K562 (cell line): Measurements from ENCODE around the gene RCOR1. TPM values are rescaled to one million over a fixed set of nuclear protein-coding genes. Genes with fewer than 3 reads are reported as not detected.

Experiments used
- ATAC-seq: fragments of 200-7000 bp; cut with Tn5 transposase; 3 replicates; pipeline ENCODE4 v1.9.1; 2020; ENCODE audit warnings: moderate library complexity
- BruUV-seq: library from RNA; stranded (reverse); fragments of 400-500 nt; replicated peaks from 2 replicates; lab custom pipeline; 2021; lab: Mats Ljungman, UMichigan
- CTCF ChIA-PET: fragments of 300-600 bp; formaldehyde crosslinking; extraction: SDS; loops from one replicate; lab custom pipeline; 2021; ENCODE audit warnings: low intra/inter-chr PET ratio; lab: Yijun Ruan, JAX
- POLR2A ChIA-PET: fragments of 300-600, 350-650 bp; sonication (Branson Sonifier 250); formaldehyde crosslinking; extraction: SDS; loops from one replicate; lab custom pipeline; 2021; ENCODE audit warnings: antibody characterized with exemption, inconsistent platforms; lab: Yijun Ruan, JAX
- DNase-seq, 4 experiments: peaks; one replicate each; pipeline versions ENCODE4 v3.0.0 to v3.0.0-alpha.2; 2011 to 2018; ENCODE audit warnings: low spot score in 3 of 4, mixed read lengths in 3 of 4; ENCODE audit errors: extremely low read depth in 1 of 4
- FAIRE-seq: peaks from 2 replicates; lab custom pipeline; 2011; peaks lifted over from hg19 to GRCh38; lab: Jason Lieb, UNC
- H2AFZ ChIP-seq: 2 replicates; pipeline ENCODE4 v1.6.0; 2011; ENCODE audit warnings: low read depth, low read length, control low read depth, inconsistent platforms
- H3K27ac ChIP-seq: fragments of 200-600 bp; 3 replicates; pipeline ENCODE4 v1.8.0; 2011; ENCODE audit warnings: low read depth, mild to moderate bottlenecking, control low read depth, inconsistent platforms, low read length, moderate library complexity, mixed read lengths; ENCODE audit errors: extremely low read depth
- H3K27me3 ChIP-seq, 2 experiments: fragments of 300-600 bp in 1 of 2; 2 replicates in 1 of 2; 3 replicates in 1 of 2; pipeline versions ENCODE4 v1.6.0 to v1.8.0; 2011; ENCODE audit warnings: inconsistent platforms in 2 of 2, low read length in 2 of 2, mild to moderate bottlenecking in 1 of 2, mixed read lengths in 1 of 2, moderate library complexity in 1 of 2; ENCODE audit not compliant: control insufficient read depth in 2 of 2, insufficient read depth in 2 of 2
- H3K36me3 ChIP-seq: fragments of 300-600 bp; 3 replicates; pipeline ENCODE4 v1.8.0; 2011; ENCODE audit warnings: mild to moderate bottlenecking, low read length, inconsistent platforms; ENCODE audit not compliant: control insufficient read depth, insufficient read depth
- H3K4me1 ChIP-seq, 2 experiments: fragments of 200-600 bp in 1 of 2; replicated peaks in 1 of 2; 2 replicates in 1 of 2; 3 replicates in 1 of 2; pipeline versions ENCODE4 v1.5.1 to v1.8.0; 2011; ENCODE audit warnings: inconsistent platforms in 2 of 2, low read length in 2 of 2, mild to moderate bottlenecking in 1 of 2, mixed read lengths in 1 of 2, moderate library complexity in 1 of 2; ENCODE audit not compliant: control insufficient read depth in 2 of 2, insufficient read depth in 2 of 2
- H3K4me2 ChIP-seq: 2 replicates; pipeline ENCODE4 v1.6.1; 2011; ENCODE audit warnings: low read length, control low read depth, inconsistent platforms, mixed read lengths; ENCODE audit not compliant: insufficient read depth
- H3K4me3 ChIP-seq: fragments of 200-600 bp; sonication (generic), shearing (Covaris generic); 2 replicates; pipeline ENCODE4 v1.5.1; 2016; ENCODE audit warnings: control low read depth, inconsistent platforms
- H3K79me2 ChIP-seq: fragments of 200-600 bp; 3 replicates; pipeline ENCODE4 v1.8.0; 2011; ENCODE audit warnings: low read length, inconsistent platforms; ENCODE audit not compliant: control insufficient read depth, insufficient read depth
- H3K9ac ChIP-seq, 2 experiments: 2 replicates each; pipeline versions ENCODE4 v1.6.0 to v1.6.1; 2011; ENCODE audit warnings: low read depth in 2 of 2, low read length in 2 of 2, control low read depth in 1 of 2, inconsistent platforms in 1 of 2, mild to moderate bottlenecking in 1 of 2, mixed read lengths in 1 of 2; ENCODE audit not compliant: insufficient read depth in 1 of 2
- H3K9me1 ChIP-seq: one replicate; pipeline ENCODE4 v1.6.0; 2011; ENCODE audit warnings: inconsistent platforms, mild to moderate bottlenecking, low read length, moderate library complexity; ENCODE audit not compliant: control insufficient read depth, insufficient read depth
- H3K9me3 ChIP-seq: replicated peaks from 2 replicates; pipeline ENCODE4 v1.5.1; 2011; ENCODE audit warnings: low read depth, low read length, inconsistent platforms; ENCODE audit not compliant: control insufficient read depth, insufficient read depth
- H4K20me1 ChIP-seq: replicated peaks from 2 replicates; pipeline ENCODE4 v1.6.1; 2011; ENCODE audit warnings: low read length, inconsistent platforms, mixed read lengths; ENCODE audit not compliant: control insufficient read depth, insufficient read depth
- ARID1B ChIP-seq: fragments of 450-650 bp; IDR thresholded peaks from 2 replicates; pipeline ENCODE4 v1.6.1; 2016; ENCODE audit warnings: antibody characterized with exemption, mild to moderate bottlenecking, inconsistent platforms
- ATF6 ChIP-seq: sonication (generic); formaldehyde crosslinking; IDR thresholded peaks from 2 replicates; pipeline ENCODE4 v1.4.0; 2020; ENCODE audit warnings: mild to moderate bottlenecking, missing genetic modification reagents
- CCNT2 ChIP-seq: IDR thresholded peaks from 2 replicates; pipeline ENCODE4 v1.6.1; 2011; ENCODE audit warnings: borderline replicate concordance, low read depth, mild to moderate bottlenecking, moderate library complexity, mixed read lengths, low read length; ENCODE audit not compliant: insufficient read length; ENCODE audit errors: extremely low read depth
- FOSL1 ChIP-seq: fragments of 200-800 bp; sonication (Bioruptor generic); conservative IDR thresholded peaks from 2 replicates; pipeline ENCODE4 v1.6.1; 2016; ENCODE audit warnings: missing genetic modification characterization, missing compliant biosample characterization
- L3MBTL2 ChIP-seq: fragments of 450-650 bp; IDR thresholded peaks from 2 replicates; pipeline ENCODE4 v1.6.1; 2016; ENCODE audit warnings: mild to moderate bottlenecking, moderate library complexity
- MTA1 ChIP-seq: fragments of 450-650 bp; IDR thresholded peaks from 2 replicates; pipeline ENCODE4 v1.6.1; 2017; ENCODE audit warnings: borderline replicate concordance
- MTA2 ChIP-seq: fragments of 450-650 bp; IDR thresholded peaks from 2 replicates; pipeline ENCODE4 v1.6.1; 2016; ENCODE audit warnings: low read depth
- NONO ChIP-seq, 2 experiments: fragments of 200-400 bp in 1 of 2; fragments of 450-650 bp in 1 of 2; formaldehyde crosslinking in 1 of 2; IDR thresholded peaks; 2 replicates each; pipeline ENCODE4 v1.6.1; 2017; ENCODE audit warnings: low read depth in 2 of 2, mild to moderate bottlenecking in 2 of 2, moderate library complexity in 2 of 2, low read length in 1 of 2
- RBM22 ChIP-seq: fragments of 200-400 bp; formaldehyde crosslinking; IDR thresholded peaks from 2 replicates; pipeline ENCODE4 v1.6.1; 2018; ENCODE audit warnings: low read length, low read depth; ENCODE audit not compliant: poor library complexity, severe bottlenecking
- SMARCA4 ChIP-seq: fragments of 450-650 bp; IDR thresholded peaks from 2 replicates; pipeline ENCODE4 v1.6.1; 2016
- XRCC3 ChIP-seq: fragments of 450-650 bp; IDR thresholded peaks from 2 replicates; pipeline ENCODE4 v1.6.1; 2017; ENCODE audit warnings: mild to moderate bottlenecking, moderate library complexity
- ZFX ChIP-seq: sonication (generic); formaldehyde crosslinking; IDR thresholded peaks from 2 replicates; pipeline ENCODE4 v1.8.0; 2022; ENCODE audit warnings: mild to moderate bottlenecking, missing genetic modification reagents, moderate library complexity
- WGBS: fragments of 100-300 bp; shearing (Covaris generic); methylation state at CpG from one replicate; pipeline ENCODE4 v1.1.6; 2016; ENCODE audit warnings: low coverage, mixed read lengths; ENCODE audit not compliant: insufficient coverage; ENCODE audit errors: missing lambda C conversion rate; 5-methylcytosine and 5-hydroxymethylcytosine counted together
- in situ Hi-C: fragments of 300-500 bp; cut with MboI; formaldehyde crosslinking; loops from 4 replicates; pipeline ENCODE4 v1.15.0; 2018; ENCODE audit warnings: inconsistent platforms, mixed read lengths
- intact Hi-C: fragments of 100-400 bp; cut with micrococcal nuclease; formaldehyde crosslinking; loops from 2 replicates; pipeline ENCODE4 v1.14.2; 2022
- polyA plus RNA-seq, 8 experiments: library from polyadenylated mRNA; depleted of rRNA in 4 of 8; stranded (reverse) in 5 of 8; unstranded in 3 of 8; fragments of >200 nt; fragmentation: Nextera tagmentation in 2 of 8; fragmentation: Illumina TruSeq in 1 of 8; extraction: Ambion mirVana in 2 of 8; extraction: Trizol in 1 of 8; gene quantifications; 2 replicates each; pipeline versions ENCODE4 v1.2.1 to v1.2.3, GENCODE V29; 2011 to 2014; ENCODE audit warnings: inconsistent platforms in 1 of 8, missing spikeins in 1 of 8
- total RNA-seq, 7 experiments: library from RNA; depleted of rRNA in 6 of 7; stranded (reverse); fragments of >200 nt in 6 of 7; fragmentation: Illumina TruSeq in 2 of 7; extraction: Trizol in 2 of 7; gene quantifications; 2 replicates each; pipeline versions ENCODE4 v1.2.1 to v1.2.3, GENCODE V29; 2011 to 2021; ENCODE audit warnings: low replicate concordance in 1 of 7
- TF ChIP-seq, protein P1 (sequence below): sonication (generic); formaldehyde crosslinking; IDR thresholded peaks from 2 replicates; pipeline ENCODE4 v1.5.0; 2020; ENCODE audit warnings: missing genetic modification reagents

The RCOR1 gene
- total and polyA plus RNA-seq, 9 of the 15 experiments (the other 6 are each of a cell fraction or from before 2014, with no cell fraction given), result 8.5 to 47.9 (median 20.9) TPM

- Histone ChIP-seq H3K4me3 (no peak overlapping the region), H3K27me3 (no peaks in the 10 kb centered on the region), H3K9me1 (no peaks in the 10 kb centered on the region), H2AFZ (no peak overlapping the region), H3K27ac (no peak overlapping the region), H3K79me2 (peaks cover 99% of the 10 kb centered on the region), H4K20me1 (peaks cover 39% of the 10 kb centered on the region), H3K4me2 (no peak overlapping the region), H3K4me1 (peaks cover 4 to 5% of the 10 kb centered on the region in 2 experiments; a peak in 3 of 5 replicates), H3K9ac (no peak overlapping the region), H3K9me3 (no peaks in the 10 kb centered on the region), H3K36me3 (peaks cover 32% of the 10 kb centered on the region; the same call in 1 of the 3 replicates)
- no TSS peak for BruUV-seq
- in situ Hi-C loops, result no loop called here
- 84% methylated on average over 4 of the region's 4 CpGs for WGBS
- CTCF ChIA-PET, result no interaction called here
- POLR2A ChIA-PET, result interaction anchor here (0.6 to 1.0 kb wide), 2 partner anchors 13 to 394 kb away, joined by 3 read pairs; no protein-coding TSS in a partner anchor
- FAIRE-seq, result no peak
- intact Hi-C loops, result no loop called here
- DNase-seq, result no peak
- ATAC-seq, result no peak
- TF ChIP-seq L3MBTL2 (no peak), ZFX (CRISPR knock-in tag) (no peak), SMARCA4 (no peak), MTA2 (no peak), FOSL1 (tag) (no peak), MTA1 (no peak), RBM22 (no peak), ARID1B (no peak), CCNT2 (no peak), NONO (IDR thresholded peaks at IDR 0.05; ENCODE audit: low read depth in 2 of 2, low read length in 1 of 2) (no peak), XRCC3 (no peak), ATF6 (CRISPR knock-in tag) (no peak)
- TF ChIP-seq, protein P1, sequence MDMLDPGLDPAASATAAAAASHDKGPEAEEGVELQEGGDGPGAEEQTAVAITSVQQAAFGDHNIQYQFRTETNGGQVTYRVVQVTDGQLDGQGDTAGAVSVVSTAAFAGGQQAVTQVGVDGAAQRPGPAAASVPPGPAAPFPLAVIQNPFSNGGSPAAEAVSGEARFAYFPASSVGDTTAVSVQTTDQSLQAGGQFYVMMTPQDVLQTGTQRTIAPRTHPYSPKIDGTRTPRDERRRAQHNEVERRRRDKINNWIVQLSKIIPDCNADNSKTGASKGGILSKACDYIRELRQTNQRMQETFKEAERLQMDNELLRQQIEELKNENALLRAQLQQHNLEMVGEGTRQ (CRISPR knock-in tag), result no peak
These were observed 13.8 kb downstream of the RCOR1 start for GRCh38 chr14:102606296-102606695.
